ENCODE measurements around the gene OSMR. TPM values are rescaled to one million over a fixed set of nuclear protein-coding genes. Genes with fewer than 3 reads are reported as not detected.

Gene OSMR
- polyA plus RNA-seq, 1 donor from 2014 or later, result not detected

GRCh38 chr5:38797838-38798237 is 48.0 kb upstream of the OSMR start:
- no peaks in the 10 kb centered on the region for H3K27me3 ChIP-seq (ENCODE audit: insufficient read depth, low read depth, low read length)
- H2AFZ ChIP-seq (ENCODE audit: low read depth, low read length), result no peak overlapping the region
- no peaks in the 10 kb centered on the region for H4K20me1 ChIP-seq (ENCODE audit: insufficient read depth)
- H3K27ac ChIP-seq (ENCODE audit: low read length), result no peak overlapping the region
- no peak overlapping the region for H3K4me2 ChIP-seq (ENCODE audit: low read length)
- no peaks in the 10 kb centered on the region for H3K9me2 ChIP-seq (ENCODE audit: insufficient read depth, low read length)
- H3K9me3 ChIP-seq (ENCODE audit: low read length), result no peaks in the 10 kb centered on the region
- no peak overlapping the region for H3K9ac ChIP-seq (ENCODE audit: low read length)
- TF ChIP-seq REST (IDR thresholded peaks at IDR 0.05; ENCODE audit: borderline replicate concordance), result no peak
- TF ChIP-seq MXI1 (conservative IDR thresholded peaks at IDR 0.05; ENCODE audit: poor library complexity, severe bottlenecking), result no peak
- no peak for TF ChIP-seq TAF1 (IDR thresholded peaks at IDR 0.05; ENCODE audit: low read depth)
- TF ChIP-seq, protein P1, sequence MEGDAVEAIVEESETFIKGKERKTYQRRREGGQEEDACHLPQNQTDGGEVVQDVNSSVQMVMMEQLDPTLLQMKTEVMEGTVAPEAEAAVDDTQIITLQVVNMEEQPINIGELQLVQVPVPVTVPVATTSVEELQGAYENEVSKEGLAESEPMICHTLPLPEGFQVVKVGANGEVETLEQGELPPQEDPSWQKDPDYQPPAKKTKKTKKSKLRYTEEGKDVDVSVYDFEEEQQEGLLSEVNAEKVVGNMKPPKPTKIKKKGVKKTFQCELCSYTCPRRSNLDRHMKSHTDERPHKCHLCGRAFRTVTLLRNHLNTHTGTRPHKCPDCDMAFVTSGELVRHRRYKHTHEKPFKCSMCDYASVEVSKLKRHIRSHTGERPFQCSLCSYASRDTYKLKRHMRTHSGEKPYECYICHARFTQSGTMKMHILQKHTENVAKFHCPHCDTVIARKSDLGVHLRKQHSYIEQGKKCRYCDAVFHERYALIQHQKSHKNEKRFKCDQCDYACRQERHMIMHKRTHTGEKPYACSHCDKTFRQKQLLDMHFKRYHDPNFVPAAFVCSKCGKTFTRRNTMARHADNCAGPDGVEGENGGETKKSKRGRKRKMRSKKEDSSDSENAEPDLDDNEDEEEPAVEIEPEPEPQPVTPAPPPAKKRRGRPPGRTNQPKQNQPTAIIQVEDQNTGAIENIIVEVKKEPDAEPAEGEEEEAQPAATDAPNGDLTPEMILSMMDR (IDR thresholded peaks at IDR 0.05; ENCODE audit: poor library complexity, severe bottlenecking), result no peak
- TF ChIP-seq POLR2AphosphoS5 (IDR thresholded peaks at IDR 0.05), result no peak
- no peak for TF ChIP-seq SMC3 (conservative IDR thresholded peaks at IDR 0.05; ENCODE audit: poor library complexity)
- no peak for TF ChIP-seq EZH2 (IDR thresholded peaks at IDR 0.05; ENCODE audit: borderline replicate concordance, insufficient read depth, low read length, poor library complexity, severe bottlenecking)
- no peak overlapping the region for H3K4me3 ChIP-seq (ENCODE audit: low read length)
- H3K79me2 ChIP-seq (replicated peaks; ENCODE audit: insufficient read depth, low read length), result no peaks in the 10 kb centered on the region
- H3K36me3 ChIP-seq (ENCODE audit: insufficient read depth, low read length), result no peaks in the 10 kb centered on the region
- H3F3A ChIP-seq (ENCODE audit: insufficient read depth, low read length, poor library complexity, severe bottlenecking), result no peaks in the 10 kb centered on the region

GRCh38 chr5:38799556-38800377 is 46.0 kb upstream of the OSMR start:
- H3K9ac ChIP-seq (ENCODE audit: low read length), result no peak overlapping the region
- H3K4me3 ChIP-seq (ENCODE audit: low read length), result no peak overlapping the region
- H3K9me2 ChIP-seq (ENCODE audit: insufficient read depth, low read length), result no peaks in the 10 kb centered on the region
- no peak overlapping the region for H3K4me2 ChIP-seq (ENCODE audit: low read length)
- H3K27ac ChIP-seq (ENCODE audit: low read length), result no peak overlapping the region
- no peaks in the 10 kb centered on the region for H3K9me3 ChIP-seq (ENCODE audit: low read length)
- no peaks in the 10 kb centered on the region for H3K27me3 ChIP-seq (ENCODE audit: insufficient read depth, low read depth, low read length)
- no peaks in the 10 kb centered on the region for H3K79me2 ChIP-seq (replicated peaks; ENCODE audit: insufficient read depth, low read length)
- H3K36me3 ChIP-seq (ENCODE audit: insufficient read depth, low read length), result no peaks in the 10 kb centered on the region
- H3F3A ChIP-seq (ENCODE audit: insufficient read depth, low read length, poor library complexity, severe bottlenecking), result no peaks in the 10 kb centered on the region
- no peak for TF ChIP-seq EZH2 (IDR thresholded peaks at IDR 0.05; ENCODE audit: borderline replicate concordance, insufficient read depth, low read length, poor library complexity, severe bottlenecking)
- TF ChIP-seq TAF1 (IDR thresholded peaks at IDR 0.05; ENCODE audit: low read depth), result no peak
- no peak for TF ChIP-seq RAD21 (conservative IDR thresholded peaks at IDR 0.05)
- TF ChIP-seq MXI1 (conservative IDR thresholded peaks at IDR 0.05; ENCODE audit: poor library complexity, severe bottlenecking), result no peak
- TF ChIP-seq, protein P1 (IDR thresholded peaks at IDR 0.05; ENCODE audit: poor library complexity, severe bottlenecking), result no peak
- no peak for TF ChIP-seq POLR2AphosphoS5 (IDR thresholded peaks at IDR 0.05)
- TF ChIP-seq EP300 (conservative IDR thresholded peaks at IDR 0.05; ENCODE audit: poor library complexity, severe bottlenecking), result no peak
- TF ChIP-seq SMC3 (conservative IDR thresholded peaks at IDR 0.05; ENCODE audit: poor library complexity), result no peak
- TF ChIP-seq REST (IDR thresholded peaks at IDR 0.05; ENCODE audit: borderline replicate concordance), result no peak
- no peak overlapping the region for H2AFZ ChIP-seq (ENCODE audit: low read depth, low read length)
- H4K20me1 ChIP-seq (ENCODE audit: insufficient read depth), result no peaks in the 10 kb centered on the region
